SW 1271 (cell line): ENCODE data around the gene SPATA13.

Source experiments
- DNase-seq, 2 experiments: peaks; one replicate each; lab custom pipeline; 2025; lab: John Stamatoyannopoulos, UW

The SPATA13 gene

GRCh38 chr13:24167666-24168391 is 7.3 kb downstream of the SPATA13 start:
- no peak for DNase-seq

DNA sequence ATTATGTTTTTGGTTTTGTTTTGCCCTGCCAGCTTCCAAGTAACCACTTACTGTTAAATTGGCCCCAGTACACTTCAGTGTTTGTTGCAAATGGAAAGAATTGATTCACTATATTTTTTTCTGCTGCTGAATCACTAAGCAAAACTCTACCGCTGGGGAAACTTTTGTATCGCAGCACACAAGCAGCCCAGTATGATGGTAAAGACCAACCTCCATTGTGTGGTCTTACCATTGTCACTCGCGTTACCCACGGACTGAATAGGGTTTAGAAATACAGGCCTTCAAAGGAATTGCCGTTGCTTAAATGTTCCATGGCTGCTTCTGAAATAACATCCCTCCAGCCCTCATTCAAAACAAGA is 7.9 kb downstream of the SPATA13 start:
- DNase-seq: no peak

DNA sequence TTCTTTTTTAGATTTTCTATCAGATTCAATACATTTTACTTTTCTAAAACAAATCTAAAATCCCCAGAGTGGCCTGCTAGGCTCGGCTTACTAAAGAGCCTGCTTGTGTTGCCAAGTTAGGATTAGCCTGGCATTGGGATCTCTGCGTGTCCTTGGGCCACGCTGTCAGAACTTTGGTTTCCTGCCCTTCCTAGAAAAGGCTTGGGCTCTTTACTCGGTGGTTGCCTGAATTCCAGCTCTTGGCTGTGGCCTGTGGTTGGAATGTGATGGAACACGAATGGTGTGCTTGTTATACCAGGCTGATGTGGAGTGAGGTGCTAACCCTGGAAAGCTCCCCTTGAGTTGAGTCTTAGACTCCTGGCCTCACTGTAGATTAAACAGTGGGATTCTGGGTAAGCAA is 8.5 kb downstream of the SPATA13 start:
- no peak for DNase-seq

DNA sequence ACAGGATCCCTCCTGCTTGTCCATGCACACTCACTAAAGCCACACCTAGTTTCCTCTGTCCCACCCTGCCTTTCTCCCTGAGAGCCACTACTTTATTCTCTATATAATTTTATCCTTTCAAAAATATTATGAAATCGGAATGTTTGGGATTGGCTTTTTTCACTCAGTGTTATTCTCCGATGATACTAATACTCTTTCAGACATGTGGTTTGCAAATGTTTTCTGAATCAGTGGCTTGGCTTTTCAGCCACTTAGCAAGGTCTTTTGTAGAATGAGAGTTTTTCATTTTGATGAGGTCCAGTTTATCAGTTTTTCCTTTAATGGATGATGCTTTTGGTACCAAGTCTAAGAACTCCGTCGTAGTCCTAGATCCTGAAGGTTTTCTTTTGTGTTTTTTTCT is 11.6 kb downstream of the SPATA13 start:
- DNase-seq: no peak

DNA sequence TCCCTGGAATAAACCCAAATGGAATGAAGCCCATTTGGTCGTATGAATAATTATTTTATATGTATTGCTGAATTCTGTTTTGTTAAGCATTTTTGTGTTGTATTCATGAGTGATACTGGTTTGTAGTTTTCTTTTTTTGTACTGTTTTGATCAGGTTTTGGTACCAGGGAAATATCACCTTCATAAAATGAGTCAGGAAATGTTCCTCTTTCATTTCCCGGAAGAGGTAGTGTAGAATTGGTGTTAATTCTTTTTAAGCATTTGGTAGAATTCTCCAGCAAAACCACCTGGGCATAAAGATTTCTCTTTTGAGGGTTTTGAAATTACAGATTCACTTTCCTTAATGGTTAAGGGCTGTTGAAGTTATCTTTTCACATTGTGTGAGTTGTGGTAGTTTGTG is 13.3 kb downstream of the SPATA13 start:
- no peak for DNase-seq

DNA sequence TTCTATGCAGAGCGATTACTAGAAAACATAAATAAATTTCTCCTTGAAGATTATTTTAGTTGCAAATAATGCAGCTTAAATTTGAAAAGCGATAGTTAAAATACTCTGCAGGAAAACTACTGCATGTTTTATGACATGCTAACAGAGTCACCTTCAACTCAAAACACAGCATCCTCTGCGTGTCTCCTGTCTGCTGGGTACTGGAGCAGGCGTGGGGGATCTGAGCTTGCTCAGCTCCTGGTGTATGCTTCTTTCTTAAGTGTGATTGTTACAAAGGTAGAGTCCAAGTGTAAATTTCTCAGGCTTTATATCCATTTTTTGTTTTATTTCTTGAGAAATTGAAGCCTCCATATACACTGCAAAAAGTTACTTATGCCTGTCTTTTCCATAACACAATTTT is 15.3 kb downstream of the SPATA13 start:
- no peak for DNase-seq

GRCh38 chr13:24176351-24177101 is 16.0 kb downstream of the SPATA13 start:
- DNase-seq: no peak

GRCh38 chr13:24178847-24179485 is 18.4 kb downstream of the SPATA13 start:
- DNase-seq: no peak

DNA sequence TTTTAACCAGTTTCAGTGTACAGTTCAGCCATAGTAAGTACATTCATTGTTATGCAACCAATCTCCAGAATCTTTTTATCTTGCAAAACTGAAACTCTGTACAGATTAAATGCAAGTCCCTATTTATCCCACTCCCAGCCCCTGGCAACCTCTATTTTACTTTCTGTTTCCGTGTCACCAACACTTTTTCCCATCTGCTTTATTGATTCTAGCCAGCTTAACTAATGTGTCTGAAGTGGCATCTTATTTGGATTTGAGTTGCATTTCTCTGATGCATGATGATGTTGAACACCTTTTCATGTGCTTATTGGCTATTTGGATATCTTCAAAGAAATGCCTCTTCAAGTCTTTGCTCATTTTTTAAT is 18.9 kb downstream of the SPATA13 start:
- no peak for DNase-seq

- no peak for DNase-seq
Measured at GRCh38 chr13:24180750-24181377, 20.3 kb downstream of the SPATA13 start.

DNA sequence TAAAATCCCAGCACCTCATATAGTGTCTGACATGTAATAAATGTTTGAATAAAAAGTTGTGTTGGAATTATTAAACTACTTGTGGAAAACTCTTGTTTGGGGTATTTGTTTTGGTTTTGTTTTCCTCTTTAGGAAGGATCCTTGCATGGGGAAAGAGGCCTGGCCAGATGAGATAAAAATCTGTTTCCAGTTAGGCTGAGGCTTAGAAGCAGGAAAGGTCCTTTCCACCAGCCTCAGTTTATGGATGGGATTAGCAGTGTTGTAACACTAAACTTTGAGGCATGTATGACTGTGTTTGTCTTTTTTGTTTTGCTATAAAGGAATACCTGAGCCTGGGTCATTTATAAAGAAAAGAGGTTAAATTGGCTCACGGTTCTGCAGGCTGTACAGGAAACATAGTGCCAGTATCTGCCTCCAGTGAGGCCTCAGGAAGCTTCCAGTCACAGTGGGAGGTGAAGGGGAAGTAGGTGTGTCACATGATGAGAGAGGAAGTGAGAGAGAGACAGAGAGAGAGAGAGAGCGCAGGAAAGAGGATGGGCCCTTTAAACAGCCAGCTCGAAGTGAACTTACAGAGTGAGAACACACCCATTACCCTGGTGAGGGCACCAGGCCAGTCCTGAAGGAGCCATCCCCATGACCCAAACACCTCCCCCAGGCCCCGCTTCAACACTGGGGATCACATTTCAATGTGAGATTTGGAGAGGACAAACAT is 21.6 kb downstream of the SPATA13 start:
- DNase-seq: no peak

- DNase-seq: no peak
Measured at GRCh38 chr13:24182703-24183081, 22.2 kb downstream of the SPATA13 start.

DNA sequence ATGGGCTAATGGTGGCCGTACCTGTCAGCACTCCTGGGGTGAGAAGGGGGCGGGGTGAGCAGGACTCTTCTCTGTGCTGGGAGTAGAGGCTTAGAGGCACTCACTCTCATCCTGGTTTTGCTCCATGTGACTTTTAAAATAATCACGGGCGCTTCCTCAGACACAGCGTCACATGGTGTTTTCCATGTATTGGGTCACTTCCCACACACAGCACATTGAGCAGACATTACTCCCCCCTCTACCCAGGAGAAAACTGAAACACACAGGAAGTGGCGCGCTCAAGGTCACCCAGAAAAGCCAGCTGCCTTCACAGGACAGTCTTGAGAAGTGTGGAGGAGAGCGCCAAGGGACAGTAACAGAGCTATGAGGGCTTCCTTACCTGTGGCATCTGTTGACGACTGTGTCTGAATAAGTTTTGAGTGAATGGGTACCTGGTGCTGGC is 23.2 kb downstream of the SPATA13 start:
- no peak for DNase-seq

- no peak for DNase-seq
Measured at GRCh38 chr13:24184265-24184841, 23.8 kb downstream of the SPATA13 start.

DNA sequence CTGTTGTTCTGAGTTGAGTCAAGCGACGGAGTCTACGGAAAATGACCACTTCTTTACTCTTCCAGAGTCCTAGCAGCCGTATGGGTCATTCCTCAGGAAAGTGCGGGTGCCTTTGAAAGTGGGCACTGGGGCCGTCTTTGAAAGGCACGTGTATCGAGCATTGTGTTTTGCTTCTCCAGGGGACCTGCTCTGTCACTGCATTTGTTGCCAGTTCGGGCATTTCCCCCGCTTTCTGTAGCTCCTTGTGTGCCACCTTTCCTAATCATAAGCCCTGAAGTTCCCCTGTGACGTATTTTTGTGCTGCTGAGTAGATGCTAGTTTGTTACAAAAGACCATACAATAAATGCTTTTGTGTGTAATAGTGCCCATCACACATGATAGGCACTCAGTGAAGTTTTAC is 24.4 kb downstream of the SPATA13 start:
- no peak for DNase-seq

DNA sequence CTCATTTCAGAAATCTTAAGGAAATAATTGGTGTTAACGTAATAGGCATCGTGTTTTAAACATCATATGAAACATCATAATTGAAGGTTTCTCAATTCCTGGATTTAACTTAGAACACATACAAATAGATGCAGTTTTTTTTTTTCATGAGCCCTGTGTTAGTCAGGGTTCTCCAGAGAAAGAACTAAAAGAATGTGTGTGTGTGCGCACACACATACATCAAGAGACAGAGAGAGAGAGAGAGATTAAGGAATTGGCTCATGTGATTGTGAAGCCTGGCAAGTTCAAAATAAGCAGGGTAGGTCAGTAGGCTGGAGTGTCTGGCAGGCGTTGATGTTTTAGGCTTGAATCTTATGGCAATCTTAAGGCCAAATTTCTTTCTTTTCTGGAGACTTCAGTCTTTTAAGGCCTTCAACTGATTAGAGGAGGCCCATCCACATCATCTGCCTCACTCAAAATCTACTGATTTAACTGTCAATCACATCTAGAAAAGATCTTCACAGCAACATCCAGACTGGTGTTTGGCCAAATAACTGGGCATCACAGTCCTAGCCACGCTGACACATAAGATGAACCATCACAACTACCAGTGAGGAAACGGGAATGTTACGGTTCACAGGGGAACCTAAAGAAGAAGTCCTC is 25.2 kb downstream of the SPATA13 start:
- no peak for DNase-seq

DNA sequence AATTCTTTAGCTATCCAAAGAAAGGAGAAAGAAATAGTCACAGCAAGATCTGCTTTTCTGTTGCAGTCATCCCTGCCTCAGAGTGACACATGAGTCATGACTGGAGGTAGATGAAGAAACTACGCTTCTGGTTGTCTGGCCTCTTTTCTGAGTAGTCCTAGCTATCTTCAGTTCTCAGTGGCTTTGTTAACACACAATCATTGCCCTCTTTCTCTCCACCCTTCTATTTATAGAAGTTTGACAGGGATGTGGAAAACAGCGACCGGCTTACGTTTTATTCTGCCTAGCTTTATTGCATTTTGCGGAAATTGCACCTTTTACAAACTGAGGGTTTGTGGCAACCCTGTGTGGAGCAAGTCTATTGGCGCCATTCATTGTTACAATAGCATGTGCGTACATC is 26.7 kb downstream of the SPATA13 start:
- no peak for DNase-seq

- no peak for DNase-seq
Measured at GRCh38 chr13:24192057-24192810, 31.7 kb downstream of the SPATA13 start.

GRCh38 chr13:24192811-24193162 is 32.3 kb downstream of the SPATA13 start:
- DNase-seq: no peak

DNA sequence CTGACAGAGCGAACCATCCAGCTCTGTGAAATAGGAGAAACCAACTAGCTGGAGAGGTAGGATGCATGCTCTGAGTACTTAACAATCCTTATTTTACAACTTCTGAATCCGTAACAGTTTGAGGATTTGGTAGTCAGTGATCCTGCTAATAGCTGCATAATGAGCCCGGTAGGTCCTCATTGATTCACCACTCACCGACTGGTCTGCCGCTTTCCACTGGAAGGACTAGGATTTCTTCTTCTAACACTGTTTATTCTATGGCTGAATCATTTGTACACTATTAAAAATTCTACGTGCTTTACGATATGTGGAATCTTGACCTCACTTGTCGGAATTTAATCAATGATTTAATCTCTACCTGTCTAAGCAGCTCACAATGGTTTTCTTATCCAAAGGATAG is 33.9 kb downstream of the SPATA13 start:
- DNase-seq: no peak

- no peak for DNase-seq
Measured at GRCh38 chr13:24195626-24196025, 35.1 kb downstream of the SPATA13 start.
